ENCODE measurements around the gene MATR3. TPM values are rescaled to one million over a fixed set of nuclear protein-coding genes. Genes with fewer than 3 reads are reported as not detected.

The MATR3 gene
- total and polyA plus RNA-seq, 2 of the 4 experiments (the other 2 are of a cell fraction), result 81.4 to 367 TPM

DNA sequence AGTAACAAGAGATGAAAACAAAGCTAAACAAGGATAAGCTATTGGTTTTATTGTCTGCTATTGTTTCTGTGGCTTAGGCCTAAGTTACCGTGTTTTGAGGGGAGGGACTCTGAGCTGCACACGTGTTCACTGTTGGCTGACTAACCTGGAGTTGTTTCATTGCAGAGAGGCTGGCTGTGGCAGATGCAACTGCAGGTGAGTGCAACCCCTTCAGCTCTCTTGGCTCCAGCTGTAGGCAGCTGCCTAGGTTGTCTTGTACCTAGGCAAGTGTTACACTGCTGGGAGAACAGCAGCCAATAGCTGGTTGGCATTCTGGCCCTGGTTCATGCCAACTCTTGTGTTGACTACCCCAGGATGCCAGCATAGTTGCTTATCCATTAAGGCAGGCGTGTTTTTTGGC is 17.6 kb upstream of the MATR3 start:
- DNase-seq, result no peak
- TF ChIP-seq BHLHE40 (IDR thresholded peaks at IDR 0.05; ENCODE audit: low read depth, low read length) (no peak), MXI1 (IDR thresholded peaks at IDR 0.05; ENCODE audit: borderline replicate concordance, low read depth, low read length) (no peak), NFE2L2 (IDR thresholded peaks at IDR 0.05; ENCODE audit: low read depth, low read length) (no peak), RAD21 (IDR thresholded peaks at IDR 0.05; ENCODE audit: low read length) (no peak), MAZ (IDR thresholded peaks at IDR 0.05; ENCODE audit: borderline replicate concordance, low read depth, low read length) (no peak), RCOR1 (IDR thresholded peaks at IDR 0.05; ENCODE audit: insufficient replicate concordance, low read length) (no peak), FOS (IDR thresholded peaks at IDR 0.05; ENCODE audit: low read depth, low read length) (no peak)
- Histone ChIP-seq H3K36me3 (ENCODE audit: control insufficient read depth, insufficient read depth, low read length) (peaks cover 20% of the 10 kb centered on the region), H3K9me3 (ENCODE audit: control insufficient read depth, insufficient read depth, low read length) (no peaks in the 10 kb centered on the region), H3K4me2 (ENCODE audit: low read depth, low read length) (no peak overlapping the region), H2BK15ac (ENCODE audit: low read depth, low read length) (no peak overlapping the region), H3K56ac (ENCODE audit: extremely low read depth, insufficient read depth, low read length) (no peak overlapping the region), H4K5ac (ENCODE audit: low read depth, low read length) (no peak overlapping the region), H3K9ac (ENCODE audit: low read depth, low read length) (no peak overlapping the region), H2BK5ac (ENCODE audit: low read depth, low read length, poor library complexity, severe bottlenecking) (no peak overlapping the region), H3K4me3 (ENCODE audit: insufficient read depth, low read depth, low read length) (no peak overlapping the region), H2AK9ac (replicated peaks; ENCODE audit: low read depth, low read length, poor library complexity) (no peak overlapping the region), H3K79me1 (ENCODE audit: low read depth in 1 of 2, low read length in 2 of 2) (peaks cover 22 to 67% of the 10 kb centered on the region in 2 experiments), H3K27me3 (ENCODE audit: control insufficient read depth, insufficient read depth, low read length) (no peaks in the 10 kb centered on the region), H3K9me1 (ENCODE audit: insufficient read depth, low read length) (peaks cover 21% of the 10 kb centered on the region), H3K27ac (ENCODE audit: insufficient read depth, low read length) (no peak overlapping the region; the same call in 1 of the 2 replicates), H2BK120ac (ENCODE audit: low read depth, low read length) (no peak overlapping the region), H3K18ac (ENCODE audit: low read depth, low read length) (no peak overlapping the region), H2AK5ac (ENCODE audit: low read depth, low read length) (no peak overlapping the region), H2AFZ (replicated peaks; ENCODE audit: low read length, poor library complexity) (no peak overlapping the region), H4K91ac (ENCODE audit: insufficient read depth, low read depth, low read length) (no peak overlapping the region), H2BK20ac (ENCODE audit: low read depth, low read length) (no peak overlapping the region), H3K4me1 (ENCODE audit: control insufficient read depth, insufficient read depth, low read length) (peaks cover 22% of the 10 kb centered on the region), H4K8ac (ENCODE audit: low read depth in 2 of 2, low read length in 2 of 2) (no peak overlapping the region), H3K14ac (replicated peaks; ENCODE audit: low read depth, low read length) (peak overlapping the region; percentile 19; the same call in 1 of the 2 replicates), H3K23ac (ENCODE audit: low read depth, low read length) (0 out of 2 replicates have a peak overlapping the region, but pooled peaks have one; percentile 10), H4K20me1 (ENCODE audit: insufficient read depth, low read length) (peaks cover 3% of the 10 kb centered on the region), H3K4ac (ENCODE audit: low read depth, low read length) (no peak overlapping the region)
- dilution Hi-C loops (cut with HindIII; ENCODE audit: low sequenced_read_pairs, unreplicated experiment), result no loop called here
- ChIA-PET CTCF (interaction anchor here (0.8 to 1.0 kb wide), 2 partner anchors 10 to 29 kb away, joined by 3 to 4 read pairs; no protein-coding TSS in a partner anchor), POLR2A (ENCODE audit: unreplicated experiment) (no interaction called here)
- intact Hi-C loops (cut with micrococcal nuclease), result no loop called here
- in situ Hi-C loops (cut with MboI; ENCODE audit: low sequenced_read_pairs), result no loop called here
- no peak for ATAC-seq (ENCODE audit: low read depth)
- BruUV-seq (replicated peaks), result no TSS peak
- 68% methylated on average over 2 of the region's 3 CpGs; no CpG with 5 or more reads in 1 of the 2 experiments for WGBS, 2 experiments (ENCODE audit: extremely low coverage in 2 of 2, insufficient read length in 1 of 2)

Data from IMR-90 (cell line).